HUES64 (cell line): ENCODE data around the gene C4orf33.

Source experiments
- H3K27ac ChIP-seq: 2 replicates; pipeline ENCODE4 v1.7.0; 2013; ENCODE audit warnings: low read depth, low read length, inconsistent platforms
- H3K27me3 ChIP-seq: 2 replicates; pipeline ENCODE4 v1.6.1; 2013; ENCODE audit warnings: mild to moderate bottlenecking, low read length; ENCODE audit not compliant: insufficient read depth
- H3K36me3 ChIP-seq: 2 replicates; pipeline ENCODE4 v1.6.1; 2013; ENCODE audit warnings: mild to moderate bottlenecking, low read length; ENCODE audit not compliant: insufficient read depth
- H3K4me1 ChIP-seq: 2 replicates; pipeline ENCODE4 v1.6.1; 2013; ENCODE audit warnings: mild to moderate bottlenecking, low read length, moderate library complexity; ENCODE audit not compliant: insufficient read depth
- H3K4me3 ChIP-seq: 2 replicates; pipeline ENCODE4 v1.5.1; 2013; ENCODE audit warnings: mild to moderate bottlenecking, low read length, moderate library complexity
- H3K9ac ChIP-seq: 2 replicates; pipeline ENCODE4 v1.6.1; 2013; ENCODE audit warnings: mild to moderate bottlenecking, low read depth, low read length
- H3K9me3 ChIP-seq: 2 replicates; pipeline ENCODE4 v1.6.1; 2013; ENCODE audit warnings: low read depth, low read length; ENCODE audit not compliant: insufficient read depth
- WGBS: fragments of 150-250, 120-280 bp; methylation state at CpG from one replicate; pipeline ENCODE4 v1.1.7; 2013; ENCODE audit warnings: missing lambda C conversion rate; 5-methylcytosine and 5-hydroxymethylcytosine counted together

The C4orf33 gene

GRCh38 chr4:129129143-129129542 is 33.2 kb downstream of the C4orf33 start:
- Histone ChIP-seq H3K36me3 (no peaks in the 10 kb centered on the region), H3K9ac (no peak overlapping the region), H3K27me3 (no peaks in the 10 kb centered on the region), H3K4me1 (no peaks in the 10 kb centered on the region), H3K9me3 (0 out of 2 replicates have a peak, but pooled peaks cover 3% of the 10 kb centered on the region), H3K27ac (no peak overlapping the region), H3K4me3 (no peak overlapping the region)
- 98% methylated on average over 2 of the region's 2 CpGs for WGBS

GRCh38 chr4:129131343-129131742 is 35.4 kb downstream of the C4orf33 start:
- Histone ChIP-seq H3K27me3 (no peaks in the 10 kb centered on the region), H3K36me3 (no peaks in the 10 kb centered on the region), H3K27ac (no peak overlapping the region), H3K9me3 (0 out of 2 replicates have a peak, but pooled peaks cover 3% of the 10 kb centered on the region), H3K4me1 (no peaks in the 10 kb centered on the region), H3K4me3 (no peak overlapping the region), H3K9ac (no peak overlapping the region)
- WGBS: 79% methylated on average over 2 of the region's 2 CpGs

- H3K9me3 ChIP-seq: 0 out of 2 replicates have a peak, but pooled peaks cover 3% of the 10 kb centered on the region
- 95% methylated on average over 8 of the region's 8 CpGs for WGBS
- no peak overlapping the region for H3K4me3 ChIP-seq
Measured at GRCh38 chr4:129136433-129136832, 40.5 kb downstream of the C4orf33 start.

GRCh38 chr4:129138810-129139496 is 43.0 kb downstream of the C4orf33 start:
- Histone ChIP-seq H3K27me3 (no peaks in the 10 kb centered on the region), H3K27ac (no peak overlapping the region), H3K9me3 (no peaks in the 10 kb centered on the region), H3K4me3 (no peak overlapping the region), H3K4me1 (no peaks in the 10 kb centered on the region), H3K36me3 (no peaks in the 10 kb centered on the region), H3K9ac (no peak overlapping the region)
- 77% methylated on average over 6 of the region's 6 CpGs for WGBS

More at GRCh38 chr4:129136433-129136832, 40.5 kb downstream of the C4orf33 start:
- no peaks in the 10 kb centered on the region for H3K36me3 ChIP-seq
- no peaks in the 10 kb centered on the region for H3K4me1 ChIP-seq
- no peak overlapping the region for H3K27ac ChIP-seq
- H3K27me3 ChIP-seq: no peaks in the 10 kb centered on the region
- no peak overlapping the region for H3K9ac ChIP-seq

GRCh38 chr4:129140521-129140920 is 44.6 kb downstream of the C4orf33 start:
- Histone ChIP-seq H3K36me3 (no peaks in the 10 kb centered on the region), H3K9me3 (no peaks in the 10 kb centered on the region)
- 92% methylated on average over 1 of the region's 2 CpGs for WGBS

GRCh38 chr4:129143359-129143758 is 47.4 kb downstream of the C4orf33 start:
- Histone ChIP-seq H3K9me3 (no peaks in the 10 kb centered on the region), H3K27ac (no peak overlapping the region)
- no CpG with 5 or more reads among the region's 2 CpGs for WGBS

More at GRCh38 chr4:129140521-129140920, 44.6 kb downstream of the C4orf33 start:
- no peak overlapping the region for H3K9ac ChIP-seq
- no peaks in the 10 kb centered on the region for H3K4me1 ChIP-seq
- H3K27ac ChIP-seq: no peak overlapping the region
- H3K27me3 ChIP-seq: no peaks in the 10 kb centered on the region
- H3K4me3 ChIP-seq: no peak overlapping the region

GRCh38 chr4:129144755-129145206 is 48.8 kb downstream of the C4orf33 start:
- no peaks in the 10 kb centered on the region for H3K27me3 ChIP-seq
- H3K4me3 ChIP-seq: no peak overlapping the region
- no peaks in the 10 kb centered on the region for H3K9me3 ChIP-seq
- no peak overlapping the region for H3K9ac ChIP-seq
- H3K4me1 ChIP-seq: no peaks in the 10 kb centered on the region
- no peak overlapping the region for H3K27ac ChIP-seq
- H3K36me3 ChIP-seq: no peaks in the 10 kb centered on the region
- 93% methylated on average over 10 of the region's 10 CpGs for WGBS

More at GRCh38 chr4:129143359-129143758, 47.4 kb downstream of the C4orf33 start:
- H3K4me1 ChIP-seq: no peaks in the 10 kb centered on the region
- H3K4me3 ChIP-seq: no peak overlapping the region
- no peaks in the 10 kb centered on the region for H3K27me3 ChIP-seq
- no peaks in the 10 kb centered on the region for H3K36me3 ChIP-seq
- H3K9ac ChIP-seq: no peak overlapping the region

GRCh38 chr4:129145222-129145730 is 49.3 kb downstream of the C4orf33 start:
- H3K27ac ChIP-seq: no peak overlapping the region
- H3K4me3 ChIP-seq: peak overlapping the region; percentile 12; the same call in 1 of the 2 replicates
- H3K36me3 ChIP-seq: no peaks in the 10 kb centered on the region
- H3K9ac ChIP-seq: no peak overlapping the region
- no peaks in the 10 kb centered on the region for H3K9me3 ChIP-seq
- WGBS: 89% methylated on average over 5 of the region's 5 CpGs
- H3K4me1 ChIP-seq: no peaks in the 10 kb centered on the region
- H3K27me3 ChIP-seq: no peaks in the 10 kb centered on the region

- 100% methylated on average over 1 of the region's 2 CpGs for WGBS
- no peaks in the 10 kb centered on the region for H3K4me1 ChIP-seq
- no peak overlapping the region for H3K9ac ChIP-seq
- no peaks in the 10 kb centered on the region for H3K36me3 ChIP-seq
- H3K4me3 ChIP-seq: no peak overlapping the region
- H3K27ac ChIP-seq: no peak overlapping the region
- no peaks in the 10 kb centered on the region for H3K27me3 ChIP-seq
- H3K9me3 ChIP-seq: no peaks in the 10 kb centered on the region
Measured at GRCh38 chr4:129146639-129147038, 50.7 kb downstream of the C4orf33 start.

- Histone ChIP-seq H3K9me3 (no peaks in the 10 kb centered on the region), H3K9ac (no peak overlapping the region), H3K27ac (no peak overlapping the region), H3K4me3 (no peak overlapping the region), H3K36me3 (no peaks in the 10 kb centered on the region), H3K27me3 (no peaks in the 10 kb centered on the region), H3K4me1 (no peaks in the 10 kb centered on the region)
- 91% methylated on average over 2 of the region's 2 CpGs for WGBS
Measured at GRCh38 chr4:129148892-129149291, 52.9 kb downstream of the C4orf33 start.

GRCh38 chr4:129149906-129150305 is 54.0 kb downstream of the C4orf33 start:
- H3K27me3 ChIP-seq: no peaks in the 10 kb centered on the region
- no peaks in the 10 kb centered on the region for H3K4me1 ChIP-seq
- H3K27ac ChIP-seq: no peak overlapping the region
- WGBS: 89% methylated on average over 1 of the region's 1 CpG
- no peaks in the 10 kb centered on the region for H3K36me3 ChIP-seq
- no peak overlapping the region for H3K9ac ChIP-seq
- no peak overlapping the region for H3K4me3 ChIP-seq
- H3K9me3 ChIP-seq: no peaks in the 10 kb centered on the region
